SK-N-DZ (cell line): ENCODE measurements around the gene RASA3.

Experiments
- DNase-seq: peaks from one replicate; pipeline ENCODE4 v3.0.0-alpha.2; 2015; ENCODE audit warnings: low spot score

The RASA3 gene

DNA sequence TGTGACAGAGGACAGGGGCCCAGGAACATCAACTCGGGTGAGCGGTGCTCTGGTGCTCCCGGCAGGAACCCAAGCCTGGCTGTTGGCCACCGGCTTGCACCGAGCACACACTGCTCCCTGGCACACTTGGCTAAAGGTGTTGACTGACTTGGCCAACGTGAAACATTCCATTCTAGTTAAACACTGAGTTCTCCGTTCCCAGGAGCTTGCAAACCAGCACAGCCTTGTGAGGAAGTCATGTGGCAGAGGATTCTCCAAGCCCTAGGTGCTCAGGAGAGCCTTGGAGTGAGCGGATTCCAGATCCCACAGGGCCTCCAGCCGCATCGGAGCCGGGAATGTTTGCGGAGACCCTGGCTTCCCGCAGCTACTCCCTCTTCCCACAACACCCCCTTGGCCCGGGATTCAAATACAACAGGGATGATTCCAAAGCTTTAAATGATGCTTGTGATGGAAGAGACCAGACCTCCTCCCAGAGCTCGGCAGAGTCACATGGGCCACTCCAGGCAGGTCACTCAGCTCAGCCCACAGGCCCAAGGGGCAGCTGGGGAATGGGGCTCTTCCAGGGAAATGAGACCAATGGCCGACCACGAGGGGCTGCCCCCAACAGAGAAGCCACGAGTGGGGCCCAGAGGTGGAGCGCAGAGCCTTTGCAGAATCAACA lies 161.5 kb downstream of the RASA3 start:
- DNase-seq = no peak

DNA sequence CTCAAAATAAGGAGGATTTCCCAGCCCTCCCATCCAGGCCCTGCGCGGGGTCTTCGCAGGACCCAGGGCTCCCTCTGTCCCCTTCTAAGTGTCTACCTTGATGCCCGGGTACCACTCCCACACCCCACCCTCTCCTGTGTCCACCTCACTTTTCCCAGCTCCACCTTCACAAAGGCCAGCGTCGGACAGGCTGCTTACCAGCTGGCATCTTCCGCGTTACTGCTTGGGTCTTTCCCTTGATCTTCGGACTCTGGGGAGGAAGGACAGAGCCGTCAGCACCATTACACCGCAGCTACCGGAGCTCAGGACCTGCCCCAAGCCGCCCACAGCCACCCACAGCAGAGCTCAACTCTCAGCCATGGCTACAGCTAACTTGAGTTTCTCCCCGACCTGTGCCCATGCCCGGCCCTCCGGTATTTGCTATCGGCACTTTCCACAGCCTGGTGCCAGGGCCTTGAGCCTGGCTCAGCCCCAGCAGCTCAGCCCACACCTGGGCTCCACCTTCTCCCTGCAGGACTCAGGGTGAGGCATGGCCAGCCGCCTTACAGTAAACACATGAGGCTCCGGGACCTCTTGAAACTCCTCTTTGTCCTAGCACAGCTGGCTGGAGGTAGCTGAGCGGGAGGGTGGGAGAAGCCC lies 162.3 kb downstream of the RASA3 start:
- DNase-seq = no peak

DNA sequence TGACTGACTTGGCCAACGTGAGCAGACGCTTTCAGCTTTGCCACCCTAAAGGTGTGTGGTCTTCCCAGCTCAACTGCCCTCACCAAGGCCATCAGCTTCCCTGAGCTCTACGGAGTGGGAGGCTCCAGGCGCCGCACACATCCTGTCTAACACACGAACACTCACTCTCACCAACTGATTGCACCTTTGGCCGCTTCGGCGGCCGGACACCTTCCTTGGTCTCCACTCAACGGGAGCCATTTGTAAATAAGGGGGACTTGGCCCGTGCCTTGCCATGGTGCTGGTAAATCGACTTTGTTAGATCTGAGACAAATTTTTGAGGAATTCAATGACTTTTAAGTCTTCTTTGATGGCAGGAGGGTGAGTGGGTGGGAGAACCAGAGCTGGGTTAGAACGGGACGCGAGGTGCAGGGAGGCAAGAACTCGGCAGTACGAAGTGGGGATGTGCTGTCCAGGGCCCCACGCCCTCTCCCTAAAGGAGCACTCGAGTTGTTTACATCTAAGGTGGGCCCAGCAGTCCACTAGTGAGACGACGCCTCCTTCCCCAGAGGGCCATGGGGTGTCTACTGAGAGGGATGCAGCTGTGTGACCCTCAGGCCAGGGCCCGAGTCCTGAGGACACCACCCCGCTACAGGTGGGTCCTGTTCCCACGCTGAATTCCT lies 163.0 kb downstream of the RASA3 start:
- DNase-seq = no peak

DNA sequence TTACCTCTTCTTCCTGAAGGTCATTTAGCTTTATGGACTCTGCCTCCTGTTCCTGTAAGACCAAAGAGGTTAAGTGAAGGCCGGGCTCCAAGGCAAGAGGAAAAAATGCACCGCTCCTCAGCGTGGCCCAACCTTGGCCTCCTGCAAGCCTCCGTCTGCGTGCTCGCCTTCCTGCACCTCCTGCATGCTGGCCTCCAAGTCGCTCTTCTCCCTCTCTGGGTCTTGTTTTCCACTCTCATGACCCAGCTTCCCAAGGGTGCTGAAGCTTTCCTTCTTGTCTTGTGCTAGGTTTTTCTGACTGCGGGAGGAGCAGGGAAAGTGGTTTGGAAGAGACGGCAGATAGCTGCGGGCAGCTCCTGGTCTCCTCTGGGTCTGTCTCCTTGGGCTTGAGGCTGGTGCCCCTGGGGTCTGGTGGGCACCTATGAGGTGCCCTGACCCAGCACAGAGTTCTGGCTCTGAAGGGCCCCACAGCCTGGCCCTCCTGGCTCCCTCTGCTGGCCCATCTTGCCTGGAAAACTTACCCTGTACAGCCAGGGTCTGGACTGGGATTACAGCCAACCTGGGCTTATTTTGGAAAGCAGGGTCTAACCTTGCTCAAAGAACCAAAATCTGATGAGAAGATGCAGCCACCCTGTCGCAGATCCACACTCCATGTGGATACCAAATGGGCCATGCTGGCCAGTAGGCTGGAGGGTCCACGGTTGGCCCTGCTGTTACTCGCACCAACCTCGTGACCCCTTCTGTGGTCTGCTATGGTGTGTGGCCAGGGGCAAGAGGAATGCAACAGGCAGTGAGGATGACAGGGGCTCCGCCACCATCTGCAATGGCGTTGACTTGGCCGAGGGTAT lies 163.7 kb downstream of the RASA3 start:
- no peak for DNase-seq

DNA sequence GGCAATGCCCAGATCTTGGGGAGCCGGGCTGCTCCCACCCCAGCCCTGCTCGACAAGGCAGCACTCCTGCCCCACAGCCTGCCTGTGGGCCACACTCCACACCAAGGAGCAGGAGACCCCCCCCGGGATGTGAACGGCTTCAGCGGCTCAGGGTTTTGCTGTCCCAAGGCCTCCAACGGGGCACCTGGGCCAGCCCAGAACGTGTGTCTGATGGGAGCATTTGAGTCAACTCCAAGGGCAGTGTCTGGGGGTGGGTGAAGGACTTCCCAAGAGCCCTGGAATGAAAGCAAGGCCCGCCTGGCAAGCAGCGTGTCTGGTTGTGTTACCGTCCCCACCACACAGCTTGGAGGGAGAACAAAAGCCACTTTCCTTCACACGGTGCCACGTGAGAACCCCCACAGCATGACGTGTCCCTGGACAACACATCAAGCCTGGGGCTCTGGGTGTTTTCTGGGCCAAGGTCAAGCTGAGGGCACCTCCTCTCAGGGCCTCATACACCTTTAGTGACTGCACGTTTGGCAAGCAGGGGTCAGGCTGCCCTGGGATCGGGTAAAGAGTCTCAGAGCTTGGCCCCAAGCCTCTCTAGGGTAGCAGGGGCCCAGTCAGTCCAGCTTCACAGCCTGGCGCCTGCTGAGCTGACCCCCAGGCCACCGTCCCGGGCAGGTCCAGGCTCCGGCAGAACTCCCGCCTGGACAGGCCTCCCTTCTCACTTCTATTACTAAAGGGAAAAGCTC lies 164.5 kb downstream of the RASA3 start:
- no peak for DNase-seq

DNA sequence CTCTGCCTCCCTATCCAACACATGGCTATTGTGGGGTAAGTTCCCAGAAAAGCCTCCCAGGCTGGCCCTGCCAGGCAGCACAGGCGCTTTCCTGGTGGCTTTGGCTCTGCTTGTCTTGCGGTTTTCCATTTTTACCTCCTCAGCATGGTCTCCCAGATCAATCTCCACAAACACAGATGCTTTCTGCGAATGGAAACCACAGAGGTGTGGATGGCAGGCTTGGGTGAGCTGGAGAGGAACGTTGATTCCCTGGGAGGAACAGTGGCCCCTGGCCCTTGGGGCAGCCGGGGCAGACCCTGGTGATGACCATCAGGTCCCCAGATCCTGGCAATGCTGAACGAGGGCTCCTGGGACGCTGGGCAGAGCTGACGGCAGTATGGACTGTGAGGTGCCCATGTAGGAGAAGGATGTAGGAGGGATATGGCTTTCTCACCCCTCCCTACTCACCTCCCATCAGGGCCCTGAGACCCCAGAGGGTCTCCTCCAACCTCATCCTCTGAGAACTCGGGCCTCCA lies 165.2 kb downstream of the RASA3 start:
- DNase-seq = no peak

DNA sequence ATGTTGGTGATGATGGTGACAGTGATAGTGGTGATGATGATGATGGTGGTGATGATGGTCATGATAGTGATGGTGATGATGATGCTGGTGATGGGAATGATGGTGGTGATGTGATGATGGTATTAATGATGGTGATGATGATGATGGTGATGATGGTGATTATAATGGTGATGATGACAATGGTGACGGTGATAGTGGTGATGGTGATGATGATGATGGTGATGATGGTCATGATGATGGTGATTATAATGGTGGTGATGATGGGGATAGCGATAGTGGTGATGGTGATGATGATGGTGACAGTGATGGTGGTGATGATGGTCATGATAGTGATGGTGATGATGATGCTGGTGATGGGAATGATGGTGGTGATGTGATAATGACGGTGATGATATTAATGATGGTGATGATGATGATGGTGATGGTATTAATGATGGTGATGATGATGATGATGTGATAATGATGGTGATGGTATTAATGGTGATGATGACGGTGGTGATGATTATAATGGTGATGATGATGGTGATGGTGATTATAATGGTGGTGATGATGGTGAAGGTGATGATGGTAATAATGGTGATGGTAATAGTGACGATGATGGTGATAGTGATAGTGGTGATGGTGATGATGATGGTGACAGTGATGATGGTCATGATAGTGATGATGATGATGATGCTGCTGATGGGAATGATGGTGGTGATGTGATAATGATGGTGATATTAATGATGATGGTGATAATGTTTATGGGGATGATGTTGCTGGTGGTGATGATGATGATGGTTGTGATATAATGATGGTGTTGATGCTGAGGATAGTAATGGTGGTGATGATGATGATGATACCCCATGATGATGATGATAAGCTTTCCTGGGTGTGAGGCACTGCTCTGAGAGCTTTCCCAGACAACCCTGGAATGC lies 166.2 kb downstream of the RASA3 start:
- no peak for DNase-seq

DNA sequence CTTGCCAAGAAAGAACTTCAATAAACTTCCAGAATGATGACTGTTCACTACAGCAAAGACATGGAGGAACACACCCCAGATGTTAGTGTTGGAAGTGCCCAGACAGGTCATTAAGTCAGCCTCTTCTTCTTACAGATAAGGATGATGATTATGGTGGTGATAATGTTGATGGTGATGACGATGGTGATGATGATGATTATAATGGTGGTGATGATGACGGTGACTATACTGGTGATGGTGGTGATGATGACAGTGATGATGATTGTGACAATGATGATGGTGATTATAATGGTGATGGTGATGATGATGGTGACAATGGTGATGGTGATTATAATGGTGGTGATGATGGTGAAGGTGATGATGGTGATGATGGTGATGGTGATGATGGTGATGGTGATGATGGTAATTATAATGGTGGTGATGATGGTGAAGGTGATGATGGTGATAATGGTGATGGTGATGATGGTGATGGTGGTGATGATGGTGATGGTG lies 167.0 kb downstream of the RASA3 start:
- no peak for DNase-seq

DNA sequence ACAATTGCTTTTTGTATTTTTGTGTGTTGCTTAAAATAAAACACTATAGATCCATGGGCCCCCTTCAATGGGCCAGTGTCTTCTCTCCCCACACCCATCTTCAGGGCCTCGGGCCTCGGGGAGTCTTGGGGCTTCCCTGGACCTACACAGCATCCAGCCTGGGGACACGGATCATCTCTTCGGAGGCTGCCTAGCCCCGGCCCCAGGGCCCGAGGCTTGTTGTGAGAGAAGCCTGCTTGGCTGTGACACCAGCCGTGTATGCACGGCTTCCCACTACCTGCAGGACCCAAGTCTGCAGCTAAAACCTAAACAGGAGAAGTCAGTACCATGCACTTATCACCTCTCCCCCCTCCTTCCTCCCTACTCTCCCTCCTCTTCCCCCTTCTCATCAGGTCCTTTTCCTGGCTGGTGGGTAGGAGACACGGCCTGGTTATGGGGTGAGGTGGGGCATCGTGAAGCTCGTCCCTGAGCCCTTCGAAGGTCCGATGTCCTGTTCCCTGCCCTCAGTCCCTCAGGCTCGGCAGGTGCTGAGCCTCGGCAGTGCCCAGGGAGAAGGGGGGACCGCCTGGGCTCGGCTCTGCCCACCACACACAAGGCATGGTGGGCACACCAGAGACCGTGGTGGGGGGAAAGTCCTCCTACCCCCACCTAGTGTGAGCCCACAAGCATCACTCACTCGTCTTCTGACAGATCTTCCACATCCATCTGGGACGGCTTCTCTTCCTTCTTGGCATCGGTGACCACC lies 168.0 kb downstream of the RASA3 start:
- no peak for DNase-seq

DNA sequence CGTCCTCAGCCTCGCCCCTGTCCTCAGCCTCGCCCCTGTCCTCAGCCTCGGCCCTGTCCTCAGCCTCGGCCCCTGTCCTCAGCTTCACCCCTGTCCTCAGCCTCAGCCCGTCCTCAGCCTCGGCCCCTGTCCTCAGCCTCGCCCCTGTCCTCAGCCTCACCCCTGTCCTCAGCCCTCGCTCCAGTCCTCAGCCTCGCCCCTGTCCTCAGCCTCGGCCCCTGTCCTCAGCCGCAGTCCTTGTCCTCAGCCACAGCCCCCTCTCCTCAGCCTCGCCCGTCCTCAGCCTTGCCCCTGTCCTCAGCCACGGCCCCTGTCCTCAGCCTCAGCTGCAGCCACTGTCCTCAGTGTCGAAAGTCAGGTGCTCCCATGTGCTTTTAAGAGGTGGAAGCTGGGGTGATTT lies 169.0 kb downstream of the RASA3 start:
- DNase-seq = no peak

DNA sequence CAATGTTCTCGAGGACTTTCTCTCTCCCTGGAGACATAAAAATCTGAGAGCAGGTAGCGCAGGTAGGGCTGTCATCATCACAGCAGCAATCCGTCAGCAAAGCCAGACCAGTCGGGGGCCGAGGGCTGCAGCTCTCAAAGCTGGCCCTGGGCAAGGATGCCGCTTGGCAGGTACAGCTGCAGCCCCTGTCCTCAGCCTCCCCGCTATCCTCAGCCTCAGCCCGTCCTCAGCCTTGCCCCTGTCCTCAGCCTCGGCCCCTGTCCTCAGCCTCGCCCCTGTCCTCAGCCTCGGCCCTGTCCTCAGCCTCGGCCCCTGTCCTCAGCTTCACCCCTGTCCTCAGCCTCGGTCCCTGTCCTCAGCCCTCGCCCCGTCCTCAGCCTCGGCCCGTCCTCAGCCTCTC lies 169.4 kb downstream of the RASA3 start:
- DNase-seq = no peak

DNA sequence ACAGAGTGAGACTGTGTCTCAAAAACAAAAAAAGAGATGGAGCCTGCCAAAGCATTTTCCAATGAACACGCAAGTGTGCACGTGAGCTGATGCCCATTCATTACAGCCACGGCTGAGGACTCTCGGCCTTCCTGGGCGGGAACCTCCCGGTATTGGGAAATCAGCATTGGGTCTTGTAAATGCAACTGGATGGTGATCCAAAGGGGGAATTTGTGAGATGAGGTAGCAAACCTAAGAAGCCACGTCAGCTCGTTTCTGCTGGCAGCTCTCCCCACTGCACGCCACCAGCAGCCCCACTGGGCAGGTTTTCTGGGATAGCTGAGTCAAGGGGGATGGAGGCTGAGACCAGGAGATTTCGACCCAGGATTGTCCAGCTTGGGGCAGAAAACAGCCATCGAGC lies 170.0 kb downstream of the RASA3 start:
- DNase-seq = no peak

DNA sequence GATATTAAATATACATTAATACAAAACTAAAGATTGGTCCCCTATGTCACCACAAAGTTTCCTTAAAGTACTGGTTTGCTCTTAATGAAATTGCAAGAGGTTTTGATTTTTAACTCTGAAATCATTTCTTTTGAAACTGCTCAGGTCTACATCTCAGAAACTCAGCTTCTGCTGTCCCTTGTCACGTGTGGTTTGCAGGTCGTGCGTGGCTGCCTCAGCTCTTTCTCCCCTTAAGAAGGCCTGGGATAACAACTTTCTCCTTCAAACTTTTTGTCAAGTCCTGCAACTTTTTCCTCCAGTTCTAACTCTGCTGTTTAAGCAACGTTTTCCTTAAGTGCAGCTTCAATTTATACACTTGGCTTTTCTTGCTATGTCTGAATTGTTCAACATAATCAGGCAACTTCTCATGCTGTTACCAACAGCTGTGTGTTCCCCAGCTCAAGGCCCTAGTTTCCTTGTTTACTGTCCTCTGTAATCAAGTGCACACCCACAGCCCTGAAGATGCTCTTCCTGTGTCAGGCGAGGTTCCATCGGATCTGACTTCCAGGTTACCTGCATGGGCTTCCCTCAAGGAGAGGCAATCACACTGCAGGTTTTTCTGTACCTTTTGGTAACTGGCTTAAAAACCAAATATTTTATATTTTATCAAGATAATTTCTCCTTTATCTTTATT lies 172.0 kb downstream of the RASA3 start:
- DNase-seq = no peak

DNA sequence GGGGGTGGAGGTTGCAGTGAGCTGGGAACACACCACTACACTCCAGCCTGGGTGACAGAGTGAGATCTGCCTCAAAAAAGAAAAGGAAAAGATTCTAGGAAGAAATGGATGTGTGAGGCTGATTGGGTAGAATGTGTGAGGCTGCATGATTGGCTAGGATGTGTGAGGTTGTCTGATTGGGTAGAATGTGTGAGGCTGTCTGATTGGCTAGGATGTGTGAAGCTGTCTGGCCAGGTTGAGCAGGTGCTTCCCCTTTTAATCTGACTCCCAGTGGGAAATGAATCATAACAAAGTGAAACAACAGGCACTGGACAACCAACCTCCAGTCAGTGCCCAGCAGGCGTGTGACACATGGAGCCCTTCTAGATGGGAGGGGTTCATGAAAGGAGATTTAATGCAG lies 173.2 kb downstream of the RASA3 start:
- DNase-seq = no peak

DNA sequence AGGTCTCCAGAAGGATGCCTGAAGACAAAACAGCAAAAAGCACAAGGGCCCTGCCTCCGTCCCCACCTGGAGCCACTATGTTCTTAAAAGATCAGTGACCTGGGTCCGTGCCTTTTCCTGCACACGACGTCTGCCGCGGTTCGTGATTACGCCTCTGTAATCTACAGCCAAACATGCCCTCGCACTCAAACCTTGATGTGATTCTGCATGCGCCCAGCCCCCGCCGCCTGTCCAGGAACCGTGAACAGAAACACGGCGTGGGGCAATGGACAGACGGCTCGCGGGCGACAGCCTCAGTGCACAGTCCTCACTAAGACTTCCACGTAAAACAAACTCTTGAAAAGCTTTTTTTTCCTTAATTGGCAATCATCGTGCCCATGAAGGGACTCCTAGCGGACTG lies 174.1 kb downstream of the RASA3 start:
- no peak for DNase-seq

DNA sequence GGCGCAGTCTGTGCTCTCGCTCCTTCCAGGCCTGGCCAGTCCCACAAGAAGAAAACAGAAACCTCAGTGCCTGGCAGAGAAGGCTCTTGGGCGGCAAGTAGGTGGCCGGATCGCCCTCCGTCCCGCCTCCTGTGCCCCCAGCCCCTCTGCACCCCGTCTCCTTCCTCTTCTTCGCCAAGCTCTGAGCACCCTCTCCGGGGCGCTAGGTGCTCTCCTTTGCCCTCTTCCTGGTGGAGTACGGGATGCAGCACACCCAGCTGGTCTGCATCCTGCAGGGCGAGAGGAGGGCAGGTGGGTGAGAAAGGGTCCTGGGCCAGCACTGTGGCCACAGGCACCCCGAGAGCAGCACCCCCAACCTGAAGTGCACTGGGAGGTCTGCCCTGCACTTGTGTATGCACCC lies 175.9 kb downstream of the RASA3 start:
- no peak for DNase-seq

DNA sequence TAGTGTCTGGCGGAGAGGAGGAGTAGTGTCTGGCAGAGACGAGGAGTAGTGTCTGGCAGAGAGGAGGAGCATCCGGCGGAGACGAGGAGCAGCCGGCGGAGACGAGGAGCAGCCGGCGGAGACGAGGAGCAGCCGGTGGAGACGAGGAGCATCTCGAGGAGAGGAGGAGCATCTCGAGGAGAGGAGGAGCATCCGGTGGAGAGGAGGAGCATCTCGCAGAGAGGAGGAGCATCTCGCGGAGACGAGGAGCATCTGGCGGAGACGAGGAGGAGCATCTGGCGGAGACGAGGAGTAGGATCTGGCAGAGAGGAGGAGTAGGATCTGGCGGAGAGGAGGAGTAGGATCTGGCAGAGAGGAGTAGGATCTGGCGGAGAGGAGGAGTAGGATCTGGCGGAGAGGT lies 176.7 kb downstream of the RASA3 start:
- DNase-seq = no peak

DNA sequence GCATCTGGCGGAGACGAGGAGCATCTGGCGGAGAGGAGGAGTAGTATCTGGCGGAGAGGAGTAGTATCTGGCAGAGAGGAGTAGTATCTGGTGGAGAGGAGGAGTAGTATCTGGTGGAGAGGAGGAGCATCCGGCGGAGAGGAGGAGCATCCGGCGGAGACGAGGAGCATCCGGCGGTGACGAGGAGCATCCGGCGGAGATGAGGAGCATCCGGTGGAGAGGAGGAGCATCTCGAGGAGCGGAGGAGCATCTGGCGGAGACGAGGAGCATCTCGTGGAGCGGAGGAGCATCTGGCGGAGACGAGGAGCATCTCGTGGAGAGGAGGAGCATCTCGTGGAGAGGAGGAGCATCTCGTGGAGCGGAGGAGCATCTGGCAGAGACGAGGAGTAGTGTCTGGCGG lies 177.2 kb downstream of the RASA3 start:
- DNase-seq = no peak
